SJCRH30 (cell line): Measurements from ENCODE around the gene PLXND1. TPM values are rescaled to one million over a fixed set of nuclear protein-coding genes. Genes with fewer than 3 reads are reported as not detected.
"Not testable (repeated sequence)": the region's sequence is repeated elsewhere in the genome, so short reads cannot be mapped to it uniquely, and the experiment has no call there.

Source experiments
- DNase-seq, 2 experiments: peaks; one replicate each; pipeline ENCODE4 v3.0.0-alpha.2; 2015 to 2020
- H3K27ac ChIP-seq: fragments of 250-450 bp; sonication (Bioruptor Pico); 2 replicates; pipeline ENCODE4 v1.5.1; 2020; ENCODE audit warnings: mild to moderate bottlenecking, moderate library complexity
- H3K27me3 ChIP-seq: fragments of 250-450 bp; sonication (Bioruptor Pico); 2 replicates; pipeline ENCODE4 v1.5.1; 2020; ENCODE audit warnings: mild to moderate bottlenecking, moderate library complexity
- H3K36me3 ChIP-seq: fragments of 250-450 bp; sonication (Bioruptor Pico); 2 replicates; pipeline ENCODE4 v1.5.1; 2020; ENCODE audit warnings: mild to moderate bottlenecking, moderate library complexity
- H3K4me1 ChIP-seq: fragments of 250-450 bp; sonication (Bioruptor Pico); 2 replicates; pipeline ENCODE4 v1.5.1; 2020; ENCODE audit warnings: mild to moderate bottlenecking, moderate library complexity
- H3K4me3 ChIP-seq: fragments of 250-450 bp; sonication (Bioruptor Pico); 2 replicates; pipeline ENCODE4 v1.5.1; 2020; ENCODE audit warnings: mild to moderate bottlenecking, moderate library complexity
- H3K9me3 ChIP-seq: fragments of 250-450 bp; sonication (Bioruptor Pico); replicated peaks from 2 replicates; pipeline ENCODE4 v1.5.1; 2020; ENCODE audit warnings: mild to moderate bottlenecking, moderate library complexity
- total RNA-seq: library from RNA; depleted of rRNA; stranded (reverse); fragments of >200 nt; shearing (Covaris generic); gene quantifications from 2 replicates; pipeline ENCODE4 v1.2.3, GENCODE V29; 2014

The PLXND1 gene
- total RNA-seq, 1 experiment from 2014 or later: 95.8 TPM

DNA sequence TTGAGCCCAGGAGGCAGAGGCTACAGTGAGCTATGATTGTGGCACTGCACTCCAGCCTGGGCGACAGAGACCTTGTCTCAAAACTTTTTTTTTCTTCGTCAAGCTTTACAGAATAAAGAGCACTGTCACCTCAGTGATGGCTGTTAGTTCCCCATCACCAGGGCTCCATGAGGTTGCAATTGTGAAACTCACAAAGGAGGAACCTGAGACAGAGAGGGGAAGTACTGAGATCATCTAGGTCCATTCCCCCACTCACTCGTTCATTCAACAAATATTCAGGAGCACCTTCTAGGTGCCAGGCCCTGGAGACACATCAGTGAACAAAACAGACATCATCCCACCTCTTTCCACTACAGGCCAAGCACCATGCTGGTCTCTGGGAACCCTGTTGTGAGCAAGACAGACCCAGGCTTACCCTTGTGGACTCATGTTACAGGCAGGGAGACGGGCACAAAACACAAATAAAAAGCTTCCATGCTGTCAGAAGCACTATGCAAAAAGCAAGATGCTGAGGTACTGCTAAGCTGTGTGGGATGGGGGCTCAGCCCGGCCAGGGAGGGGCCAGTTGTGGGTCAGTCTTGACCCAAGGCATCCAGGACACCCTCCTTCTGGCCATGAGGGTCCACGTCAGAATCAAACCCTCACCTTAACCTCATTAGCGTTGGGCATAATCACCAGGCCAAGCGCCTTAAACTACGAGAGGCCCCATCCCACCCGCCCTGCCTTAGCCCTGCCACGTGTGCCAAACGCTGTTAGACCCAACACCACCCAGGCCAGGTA lies 80.2 kb downstream of the PLXND1 start:
- no peaks in the 10 kb centered on the region for H3K9me3 ChIP-seq
- no peak for DNase-seq

DNA sequence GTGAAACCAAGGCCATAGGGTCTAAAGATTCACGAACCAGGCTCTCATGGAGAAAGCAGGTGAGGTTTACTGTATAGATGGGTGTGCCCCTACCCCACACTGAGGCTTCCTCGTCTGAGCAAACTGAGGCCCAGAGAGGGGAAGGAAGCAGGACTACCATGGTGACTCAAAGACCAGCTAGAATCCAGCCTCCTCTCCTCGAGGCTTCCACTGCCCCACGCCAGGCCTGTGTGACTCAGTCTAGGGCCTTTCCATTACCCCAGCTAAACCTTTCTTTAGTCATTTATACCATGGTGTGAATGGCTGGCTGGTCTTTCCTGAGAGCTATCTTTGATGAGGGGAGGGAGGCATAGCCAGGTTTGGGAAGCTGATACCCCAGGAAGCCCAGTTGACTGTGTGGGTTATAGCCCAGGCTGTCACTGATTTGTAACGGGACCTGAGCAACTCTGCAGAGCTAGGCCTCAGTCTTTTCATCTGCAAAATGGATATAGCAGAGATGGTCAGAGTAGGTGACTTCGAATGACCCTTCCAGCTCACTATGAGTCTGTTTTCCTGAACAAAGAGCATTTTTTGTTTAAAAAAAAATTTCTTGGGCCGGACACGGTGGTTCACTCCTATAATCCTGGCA lies 81.0 kb downstream of the PLXND1 start:
- Histone ChIP-seq H3K9me3 (no peaks in the 10 kb centered on the region), H3K27ac (no peak overlapping the region), H3K4me3 (no peak overlapping the region), H3K36me3 (no peaks in the 10 kb centered on the region), H3K27me3 (no peaks in the 10 kb centered on the region), H3K4me1 (no peaks in the 10 kb centered on the region)
- no peak for DNase-seq

More for the DNA sequence above, 80.2 kb downstream of the PLXND1 start:
- H3K4me3 ChIP-seq: no peak overlapping the region
- H3K36me3 ChIP-seq: no peaks in the 10 kb centered on the region
- no peak overlapping the region for H3K27ac ChIP-seq
- no peaks in the 10 kb centered on the region for H3K27me3 ChIP-seq
- no peaks in the 10 kb centered on the region for H3K4me1 ChIP-seq

DNA sequence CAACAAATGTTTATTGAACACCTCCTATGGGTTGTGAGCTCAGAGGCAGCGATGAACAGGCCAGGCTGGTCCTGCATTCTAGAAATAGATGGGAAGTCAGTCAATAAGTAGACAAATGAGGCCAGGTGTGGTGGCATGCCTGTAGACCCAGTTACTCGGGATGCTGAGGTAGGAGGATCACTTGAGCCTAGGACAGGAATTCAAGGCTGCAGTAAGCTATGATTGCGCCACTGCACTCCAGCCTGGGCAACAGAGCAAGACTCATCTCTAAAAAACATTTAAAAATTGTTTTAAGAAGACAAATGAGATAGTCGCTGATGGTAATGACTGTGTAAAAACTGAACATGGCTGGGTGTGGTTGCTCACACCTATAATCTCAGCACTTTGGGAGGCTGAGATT lies 82.4 kb downstream of the PLXND1 start:
- no peaks in the 10 kb centered on the region for H3K36me3 ChIP-seq
- H3K27me3 ChIP-seq: no peaks in the 10 kb centered on the region
- no peak for DNase-seq
- no peak overlapping the region for H3K27ac ChIP-seq
- H3K4me1 ChIP-seq: no peaks in the 10 kb centered on the region
- H3K4me3 ChIP-seq: no peak overlapping the region
- H3K9me3 ChIP-seq: no peaks in the 10 kb centered on the region

DNA sequence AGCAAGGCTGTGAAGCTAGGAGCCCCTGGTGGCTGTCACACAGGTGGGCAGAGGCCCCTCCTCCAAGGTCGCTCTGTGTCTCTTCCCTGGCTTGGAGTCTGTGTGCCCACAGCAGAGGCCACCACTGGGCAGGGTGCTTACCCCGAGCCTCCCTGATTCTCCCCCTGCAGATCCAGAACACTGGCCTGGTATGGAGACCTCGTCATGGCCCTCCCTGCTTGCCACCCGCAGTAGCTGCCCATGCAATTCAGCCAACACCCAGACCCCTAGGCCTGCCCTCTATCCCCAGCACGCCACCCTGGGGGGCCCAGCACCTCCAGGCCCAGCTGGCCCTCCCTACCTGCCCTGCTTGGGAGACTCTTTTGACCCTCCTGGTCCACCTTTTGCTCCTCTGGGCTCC lies 83.5 kb downstream of the PLXND1 start:
- Histone ChIP-seq H3K27ac (no peak overlapping the region), H3K36me3 (no peaks in the 10 kb centered on the region), H3K4me1 (no peaks in the 10 kb centered on the region), H3K4me3 (no peak overlapping the region), H3K27me3 (no peaks in the 10 kb centered on the region), H3K9me3 (no peaks in the 10 kb centered on the region)
- no peak for DNase-seq

DNA sequence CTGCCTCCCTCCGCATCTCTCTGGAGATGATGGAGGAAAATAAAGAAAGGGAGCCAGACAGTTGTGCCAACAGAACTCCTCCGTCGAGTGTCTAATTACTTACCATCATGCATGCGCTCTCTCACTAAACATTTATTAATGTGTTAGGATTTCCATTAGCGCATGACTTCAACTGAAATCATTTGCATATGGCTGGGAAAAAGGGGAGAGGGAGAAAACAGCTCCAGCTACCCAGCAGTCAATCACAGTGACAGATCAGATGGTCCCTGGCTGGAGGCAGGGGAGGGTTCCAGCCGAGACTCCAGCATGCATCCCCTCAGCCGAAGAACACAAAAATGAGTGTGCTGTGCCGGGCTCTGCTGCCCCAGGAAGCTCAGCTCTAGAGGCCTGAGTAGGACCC lies 84.9 kb downstream of the PLXND1 start:
- H3K27ac ChIP-seq: no peak overlapping the region
- H3K4me3 ChIP-seq: no peak overlapping the region
- no peaks in the 10 kb centered on the region for H3K27me3 ChIP-seq
- H3K36me3 ChIP-seq: no peaks in the 10 kb centered on the region
- H3K4me1 ChIP-seq: no peaks in the 10 kb centered on the region
- no peak for DNase-seq
- H3K9me3 ChIP-seq: no peaks in the 10 kb centered on the region

DNA sequence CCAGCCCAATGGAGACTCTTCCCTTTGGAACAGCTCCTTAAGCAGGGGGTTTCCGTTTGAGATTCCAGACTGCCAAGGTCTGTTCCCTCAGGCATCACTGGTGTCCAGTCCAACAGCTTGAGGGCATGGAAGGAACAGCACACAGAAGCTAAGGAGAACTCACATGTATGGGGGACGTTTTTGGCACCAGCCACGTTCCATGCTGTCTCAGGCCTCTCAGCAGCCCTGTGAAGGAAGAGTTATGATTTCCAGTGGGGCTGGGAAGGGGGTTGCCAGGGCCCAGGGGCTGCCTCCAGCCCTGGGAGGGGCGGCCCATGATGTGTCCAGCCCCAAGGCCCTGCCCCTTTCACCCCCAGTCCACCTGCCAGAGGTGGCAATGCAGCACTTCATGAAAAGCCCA lies 85.5 kb downstream of the PLXND1 start:
- Histone ChIP-seq H3K36me3 (no peaks in the 10 kb centered on the region), H3K9me3 (no peaks in the 10 kb centered on the region)
- DNase-seq: no peak

DNA sequence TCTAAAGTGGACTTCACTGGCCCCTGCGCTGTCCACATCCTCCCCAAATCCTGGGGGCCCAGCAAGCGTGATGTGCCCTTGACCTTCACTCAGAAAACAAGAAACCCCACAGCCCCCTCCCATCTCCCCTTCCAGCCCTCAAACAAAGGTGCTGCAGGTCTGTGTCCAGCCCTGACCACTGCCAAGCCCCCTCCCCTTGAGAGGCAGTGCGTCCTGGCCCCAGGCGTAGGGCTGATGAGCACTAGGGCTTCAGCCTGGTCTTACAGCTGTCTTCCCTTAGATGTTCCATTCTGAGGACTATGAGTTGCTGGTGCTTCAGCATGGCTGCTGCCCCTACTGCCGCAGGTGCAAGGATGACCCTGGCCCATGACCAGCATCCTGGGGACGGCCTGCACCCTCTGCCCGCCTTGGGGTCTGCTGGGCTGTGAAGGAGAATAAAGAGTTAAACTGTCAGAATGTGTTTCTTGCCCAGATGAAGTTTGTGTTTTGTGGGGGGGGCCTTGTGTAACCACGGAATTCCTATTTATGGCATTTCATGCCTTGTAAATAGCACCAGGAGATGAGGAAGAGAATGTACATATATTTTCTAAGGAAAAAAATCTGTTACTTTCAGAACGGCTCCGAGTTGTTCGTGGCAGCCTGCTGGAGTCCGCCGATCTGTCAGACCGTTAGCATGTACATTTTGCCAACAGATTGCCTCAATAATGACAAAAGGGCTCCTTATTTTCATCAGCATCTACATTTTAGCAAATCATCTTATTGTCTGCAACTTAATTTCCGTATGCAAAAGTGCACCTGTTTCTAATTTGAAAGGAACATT lies 86.4 kb downstream of the PLXND1 start:
- no peaks in the 10 kb centered on the region for H3K9me3 ChIP-seq
- DNase-seq: no peak
- no peaks in the 10 kb centered on the region for H3K27me3 ChIP-seq
- H3K4me3 ChIP-seq: no peak overlapping the region
- no peaks in the 10 kb centered on the region for H3K4me1 ChIP-seq
- H3K36me3 ChIP-seq: no peaks in the 10 kb centered on the region
- no peak overlapping the region for H3K27ac ChIP-seq

More for the DNA sequence above, 85.5 kb downstream of the PLXND1 start:
- no peaks in the 10 kb centered on the region for H3K4me1 ChIP-seq
- no peak overlapping the region for H3K27ac ChIP-seq
- H3K27me3 ChIP-seq: no peaks in the 10 kb centered on the region
- no peak overlapping the region for H3K4me3 ChIP-seq

DNA sequence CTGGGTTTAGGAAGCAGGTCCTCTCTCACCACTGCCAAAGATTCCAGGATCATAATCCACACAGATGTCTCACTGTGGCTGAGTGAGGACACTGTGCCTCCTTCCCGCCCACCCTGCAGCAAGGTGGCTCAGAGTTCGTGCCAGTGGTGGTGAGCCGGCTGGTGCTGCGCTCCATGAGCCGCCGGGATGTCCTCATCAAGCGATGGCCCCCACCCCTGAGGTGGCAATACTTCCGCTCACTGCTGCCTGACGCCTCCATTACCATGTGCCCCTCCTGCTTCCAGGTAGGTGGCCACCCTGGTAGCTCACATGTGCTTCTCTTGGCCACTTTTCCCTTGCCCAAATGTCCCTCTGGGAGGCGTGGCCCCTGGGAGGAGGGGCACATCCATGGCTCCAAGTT lies 87.0 kb downstream of the PLXND1 start:
- Histone ChIP-seq H3K27me3 (no peaks in the 10 kb centered on the region), H3K4me1 (no peaks in the 10 kb centered on the region), H3K36me3 (no peaks in the 10 kb centered on the region), H3K9me3 (no peaks in the 10 kb centered on the region), H3K4me3 (no peak overlapping the region), H3K27ac (no peak overlapping the region)
- DNase-seq: no peak

DNA sequence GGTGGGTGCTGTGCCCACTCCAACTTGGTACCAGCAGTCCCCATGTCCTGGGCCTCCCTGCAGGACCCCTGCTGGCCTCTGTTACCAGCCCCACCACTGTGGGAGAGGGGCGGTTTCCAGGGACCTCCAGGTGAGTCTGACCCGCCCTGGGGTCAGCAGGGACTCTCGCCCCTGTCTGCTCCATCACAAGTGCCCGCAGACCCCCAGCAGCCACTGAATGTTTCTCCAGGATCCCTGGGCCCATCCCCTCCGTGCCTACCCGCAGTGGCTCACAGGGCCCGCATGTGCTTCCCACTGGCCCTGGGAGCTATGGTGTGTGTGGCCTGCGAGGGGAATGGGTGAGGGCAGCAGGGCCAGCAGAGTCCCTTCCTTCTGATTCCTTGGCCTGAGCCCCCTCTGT lies 87.9 kb downstream of the PLXND1 start:
- no peaks in the 10 kb centered on the region for H3K36me3 ChIP-seq
- no peak overlapping the region for H3K4me3 ChIP-seq
- no peaks in the 10 kb centered on the region for H3K9me3 ChIP-seq
- no peaks in the 10 kb centered on the region for H3K27me3 ChIP-seq
- H3K4me1 ChIP-seq: no peaks in the 10 kb centered on the region
- no peak overlapping the region for H3K27ac ChIP-seq
- no peak for DNase-seq

DNA sequence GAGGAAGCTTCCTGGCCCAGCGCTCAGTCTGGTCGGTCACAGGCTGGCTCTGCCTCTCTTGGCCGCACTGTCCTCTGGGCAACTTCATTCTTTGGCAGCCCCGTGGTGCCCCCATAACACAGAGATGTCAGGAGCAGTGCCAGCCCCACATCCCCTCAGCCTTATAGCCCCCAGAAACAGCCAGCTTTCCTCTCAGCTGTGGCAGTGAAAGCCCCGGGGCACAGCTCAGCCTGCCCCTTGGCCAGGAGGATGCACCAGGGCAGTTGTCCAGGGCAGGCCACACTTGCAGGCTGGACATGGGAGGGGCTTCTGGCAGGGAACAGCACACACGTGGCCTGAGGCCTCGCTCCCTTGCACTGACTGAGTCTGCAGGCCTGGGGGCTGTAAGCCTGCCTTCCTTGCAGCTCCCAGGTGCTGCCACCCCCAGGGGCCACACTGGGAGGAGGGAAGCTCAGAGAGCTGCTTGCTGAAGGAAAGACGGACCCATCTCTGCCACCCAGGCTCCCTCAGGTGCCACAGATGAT lies 88.4 kb downstream of the PLXND1 start:
- Histone ChIP-seq H3K9me3 (no peaks in the 10 kb centered on the region), H3K36me3 (no peaks in the 10 kb centered on the region), H3K27me3 (no peaks in the 10 kb centered on the region), H3K4me3 (no peak overlapping the region), H3K27ac (no peak overlapping the region), H3K4me1 (no peaks in the 10 kb centered on the region)
- no peak for DNase-seq

DNA sequence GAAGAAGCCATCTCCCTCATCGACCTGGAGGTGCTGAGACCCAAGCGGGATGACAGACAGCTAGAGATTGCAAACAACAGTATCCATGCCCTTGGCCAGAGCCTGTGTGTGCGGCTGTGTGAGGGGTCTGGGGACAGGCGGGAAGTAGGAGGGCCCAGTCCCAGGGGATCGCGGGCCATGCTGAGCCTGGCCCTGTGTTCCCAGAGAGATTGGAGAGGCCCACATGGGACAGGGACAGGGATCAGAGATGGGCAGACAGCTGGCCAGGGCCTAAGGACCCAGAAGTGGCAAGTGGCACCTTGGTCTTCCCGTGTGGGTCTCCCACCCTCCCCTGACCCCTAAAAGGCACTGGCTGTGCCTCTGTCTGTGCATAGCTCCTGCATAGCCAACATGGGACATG lies 89.0 kb downstream of the PLXND1 start:
- no peak for DNase-seq
- Histone ChIP-seq H3K9me3 (no peaks in the 10 kb centered on the region), H3K4me1 (no peaks in the 10 kb centered on the region), H3K27me3 (no peaks in the 10 kb centered on the region), H3K4me3 (no peak overlapping the region), H3K36me3 (no peaks in the 10 kb centered on the region), H3K27ac (no peak overlapping the region)

DNA sequence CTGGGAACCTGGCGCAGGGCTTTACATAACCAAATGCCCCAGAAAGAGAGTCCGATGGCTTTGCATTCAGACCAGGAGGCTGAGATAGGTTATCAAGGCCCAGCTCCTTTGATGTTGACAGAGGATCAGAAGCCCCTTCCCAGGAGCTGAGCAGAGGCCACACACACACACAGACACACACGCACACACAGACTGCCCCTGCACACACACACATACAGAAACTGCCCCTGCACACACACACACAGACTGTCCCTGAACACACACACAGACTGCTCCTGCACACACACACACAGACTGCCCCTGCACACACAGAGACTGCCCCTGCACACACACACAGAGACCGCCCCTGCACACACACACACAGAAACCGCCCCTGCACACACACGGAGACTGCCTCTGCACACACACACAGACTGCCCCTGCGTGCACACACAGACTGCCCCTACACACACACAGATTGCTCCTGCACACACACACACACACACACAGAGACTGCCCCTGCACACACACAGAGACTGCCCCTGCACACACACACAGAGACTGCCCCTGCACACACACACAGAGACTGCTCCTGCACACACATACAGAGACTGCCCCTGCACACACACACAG lies 90.5 kb downstream of the PLXND1 start:
- H3K27me3 ChIP-seq, H3K27ac ChIP-seq, H3K9me3 ChIP-seq, H3K36me3 ChIP-seq, DNase-seq, H3K4me1 ChIP-seq, H3K4me3 ChIP-seq: not testable (repeated sequence)

DNA sequence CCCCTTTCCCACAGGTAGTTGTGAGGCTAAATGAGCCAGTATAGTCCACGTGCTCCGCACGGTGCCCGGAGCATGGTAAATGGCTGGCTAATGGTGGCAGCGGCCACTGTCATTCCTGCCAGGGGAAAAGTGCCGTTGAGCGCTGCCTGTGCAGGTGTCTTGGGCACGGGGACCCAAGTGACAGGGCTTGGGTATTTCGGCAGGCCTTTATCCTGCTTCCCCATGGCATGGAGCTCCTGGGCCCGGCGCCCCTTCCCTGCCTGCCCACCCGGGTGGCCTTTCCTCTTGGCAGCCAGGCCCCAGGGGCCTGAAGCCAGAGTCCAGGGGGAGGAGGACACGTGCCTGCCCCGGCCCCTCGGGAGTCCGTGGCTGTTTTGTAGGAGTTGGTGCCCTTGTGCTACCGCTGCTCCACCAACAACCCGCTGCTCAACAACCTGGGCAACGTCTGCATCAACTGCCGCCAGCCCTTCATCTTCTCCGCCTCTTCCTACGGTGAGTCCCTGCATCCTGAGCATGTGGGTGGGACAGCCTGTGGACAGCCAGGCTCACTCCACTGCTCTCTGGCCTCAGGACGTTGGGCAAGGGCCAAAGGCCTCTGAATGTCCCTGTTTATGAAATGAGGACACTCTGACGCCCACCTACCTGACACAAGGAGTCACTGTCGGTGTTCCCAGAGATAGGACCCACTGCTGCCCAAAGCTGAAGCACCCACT lies 91.2 kb downstream of the PLXND1 start:
- not testable (repeated sequence) for H3K4me3 ChIP-seq, H3K36me3 ChIP-seq, H3K4me1 ChIP-seq, DNase-seq, H3K9me3 ChIP-seq, H3K27me3 ChIP-seq, H3K27ac ChIP-seq

DNA sequence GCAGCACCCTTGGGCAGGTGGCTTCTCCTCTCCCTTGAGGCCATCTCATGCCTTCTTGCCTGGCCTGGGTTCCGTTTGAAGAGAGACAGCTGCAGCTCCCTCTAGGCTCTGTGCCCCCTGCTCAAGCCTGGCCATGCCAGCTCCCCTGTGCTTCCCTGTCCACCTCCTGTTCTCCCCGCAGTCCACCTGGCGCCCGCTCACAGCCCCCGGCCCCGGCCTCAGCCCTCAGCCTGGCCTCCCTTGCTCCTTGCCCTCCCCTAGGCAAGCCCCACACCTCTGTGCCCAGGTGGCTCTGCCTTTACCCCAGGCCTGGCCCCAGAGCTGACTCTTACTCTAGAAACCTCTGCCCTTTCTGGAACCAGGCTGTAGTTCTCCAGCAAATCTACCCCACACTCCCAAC lies 91.9 kb downstream of the PLXND1 start:
- Histone ChIP-seq H3K4me1 (no peaks in the 10 kb centered on the region), H3K9me3 (no peaks in the 10 kb centered on the region), H3K27ac (no peak overlapping the region), H3K36me3 (no peaks in the 10 kb centered on the region), H3K27me3 (no peaks in the 10 kb centered on the region), H3K4me3 (no peak overlapping the region)
- no peak for DNase-seq
